ENCODE results near the gene DHRSX.

- TF ChIP-seq EZH2phosphoT487 (IDR thresholded peaks at IDR 0.05; ENCODE audit: insufficient read depth, low read depth) (no peak), EZH2 (IDR thresholded peaks at IDR 0.05; ENCODE audit: insufficient read depth, poor library complexity, severe bottlenecking) (no peak)
Observed at GRCh38 chrX:2176733-2177132, 324.0 kb downstream of the DHRSX start.

All from GM23248 (cell line).